HPDE6-E6E7 (cell line): ENCODE data around the gene TEX29.

Source experiments
- DNase-seq: peaks from one replicate; pipeline ENCODE4 v3.0.0; 2011; ENCODE audit warnings: missing footprints; ENCODE audit errors: extremely low spot score

The TEX29 gene

DNA sequence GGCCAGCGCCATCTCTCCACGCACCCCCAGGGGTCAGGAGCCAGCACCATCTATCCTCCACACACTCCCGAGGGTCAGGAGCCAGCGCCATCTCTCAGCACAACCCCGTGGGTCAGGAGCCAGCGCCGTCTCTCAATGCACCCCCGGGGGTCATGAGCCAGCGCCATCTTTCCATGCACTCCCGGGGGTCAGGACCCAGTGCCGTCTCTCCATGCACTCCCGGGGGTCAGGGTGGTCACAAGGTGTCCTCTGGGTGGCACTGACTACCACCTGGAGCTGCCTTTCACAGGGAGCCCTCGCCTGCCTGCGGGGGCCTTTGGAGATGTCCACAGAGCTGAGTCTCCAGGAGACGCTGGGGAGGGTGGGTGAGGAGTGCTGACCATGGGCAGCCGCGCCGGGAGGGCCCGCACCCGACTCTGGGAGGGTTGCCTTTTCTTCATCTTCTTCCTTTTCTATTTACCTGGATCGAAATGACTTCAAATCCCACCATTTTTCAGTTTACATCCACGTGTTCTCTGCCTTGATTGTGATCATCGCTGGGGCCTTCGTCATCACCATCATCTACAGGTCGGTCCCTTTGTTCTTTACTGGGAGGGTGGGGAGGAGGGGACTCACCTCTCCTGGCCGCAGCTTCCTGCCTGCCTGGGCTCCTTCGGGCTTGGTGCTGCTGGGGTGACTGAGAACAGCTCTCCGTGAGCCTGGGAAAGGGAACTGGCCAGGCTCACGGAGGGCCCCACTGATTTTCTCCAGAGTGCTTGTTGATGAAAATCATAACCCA lies 19.1 kb downstream of the TEX29 start:
- no peak for DNase-seq

DNA sequence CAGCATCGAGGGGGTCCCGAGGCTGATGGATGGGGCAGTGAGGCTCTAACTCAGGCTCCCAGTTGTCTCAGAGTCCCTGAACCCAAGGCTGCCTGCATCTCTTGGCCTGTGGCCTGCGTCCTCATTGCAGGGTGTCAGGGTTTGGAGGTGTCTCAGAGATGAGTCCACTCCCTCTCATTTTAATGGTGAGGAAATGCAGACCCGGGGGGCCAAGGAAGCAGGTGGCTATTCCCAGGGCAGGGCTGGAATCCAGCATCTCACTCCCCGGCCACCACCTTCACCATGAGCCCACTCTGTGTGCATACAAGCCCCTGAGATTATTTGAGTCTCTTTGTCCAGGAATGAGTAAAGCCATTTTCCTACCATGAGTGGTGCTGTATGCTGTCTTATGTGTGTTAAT lies 21.4 kb downstream of the TEX29 start:
- no peak for DNase-seq

DNA sequence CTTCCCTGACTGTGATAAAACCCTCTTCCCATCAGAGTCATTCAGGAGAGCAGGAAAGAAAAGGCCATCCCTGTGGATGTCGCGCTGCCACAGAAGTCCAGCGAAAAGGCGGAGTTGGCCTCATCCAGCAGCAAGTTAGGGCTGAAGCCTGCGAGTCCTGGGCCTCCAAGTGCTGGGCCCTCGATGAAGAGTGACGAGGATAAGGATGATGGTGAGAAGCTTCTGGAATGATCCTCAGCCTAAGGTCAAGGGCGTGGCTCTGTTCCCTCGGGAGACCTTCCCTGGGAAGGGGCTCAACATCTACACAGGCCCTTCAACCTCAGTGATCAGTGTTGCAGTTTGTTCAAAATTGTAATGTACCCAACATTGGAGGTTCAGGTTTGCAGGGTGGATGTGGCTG lies 22.3 kb downstream of the TEX29 start:
- no peak for DNase-seq

DNA sequence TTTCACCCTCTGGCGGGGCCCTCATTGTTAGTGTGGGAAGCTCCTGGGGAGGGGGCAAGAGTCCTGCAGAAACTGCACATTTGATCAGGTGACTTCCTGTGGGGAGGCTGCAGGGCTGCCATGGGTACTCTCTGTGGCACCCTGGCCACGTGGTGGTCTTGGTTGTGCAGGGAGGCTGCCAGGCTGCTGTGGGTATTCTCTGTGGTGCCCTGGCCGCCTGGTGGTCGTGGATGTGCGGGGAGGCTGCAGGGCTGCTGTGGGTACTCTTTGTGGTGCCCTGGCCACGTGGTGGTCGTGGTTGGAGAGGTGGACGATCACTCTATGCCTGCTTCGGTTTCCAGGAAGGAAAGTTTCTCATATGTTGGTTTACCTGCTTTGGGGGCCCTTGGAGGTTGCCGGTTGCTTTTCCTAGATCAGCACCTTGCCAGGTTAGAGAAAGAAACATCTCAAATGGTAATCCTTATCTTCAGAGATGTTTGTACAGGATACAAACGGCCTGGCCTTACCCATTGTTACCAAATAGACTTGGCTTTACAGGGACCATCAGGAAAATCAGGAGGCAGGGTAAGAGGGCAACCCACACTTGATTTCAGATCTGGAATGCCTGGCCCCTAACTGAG lies 22.9 kb downstream of the TEX29 start:
- DNase-seq = no peak

DNA sequence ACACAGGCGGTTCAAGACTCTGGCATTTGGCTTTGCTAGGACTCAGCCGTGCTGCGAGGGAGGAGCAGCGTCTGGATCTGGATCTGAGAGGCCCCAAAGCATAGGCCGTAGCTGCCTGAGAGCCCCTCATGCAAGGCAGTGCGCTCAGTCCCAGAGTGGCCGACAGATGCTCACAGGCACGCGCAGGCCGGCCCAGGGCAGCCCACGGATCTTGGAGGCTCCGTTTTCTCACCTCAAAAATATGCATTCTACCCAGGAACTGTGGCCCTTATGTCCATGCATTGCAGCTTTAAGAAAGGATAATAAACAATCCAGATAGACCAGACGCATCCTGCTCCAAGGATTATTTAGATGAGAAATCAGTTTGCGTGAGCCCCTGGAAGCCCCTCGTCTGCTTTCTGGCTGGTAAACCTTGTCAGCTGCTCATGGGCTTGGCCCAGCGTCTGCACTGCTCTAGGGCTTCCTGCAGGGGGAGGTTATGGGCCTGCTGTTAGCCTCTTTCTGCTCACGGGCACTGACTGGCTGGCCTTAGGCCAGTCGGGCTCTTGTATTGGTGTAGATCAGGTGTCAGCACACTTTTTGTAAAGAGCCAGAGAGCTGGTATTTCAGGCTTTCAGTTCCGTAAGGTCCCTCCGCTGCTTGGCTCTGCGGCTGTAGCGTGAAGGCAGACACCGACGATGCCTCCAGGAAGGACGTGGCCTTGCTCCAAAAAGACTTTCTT lies 24.2 kb downstream of the TEX29 start:
- DNase-seq = no peak

DNA sequence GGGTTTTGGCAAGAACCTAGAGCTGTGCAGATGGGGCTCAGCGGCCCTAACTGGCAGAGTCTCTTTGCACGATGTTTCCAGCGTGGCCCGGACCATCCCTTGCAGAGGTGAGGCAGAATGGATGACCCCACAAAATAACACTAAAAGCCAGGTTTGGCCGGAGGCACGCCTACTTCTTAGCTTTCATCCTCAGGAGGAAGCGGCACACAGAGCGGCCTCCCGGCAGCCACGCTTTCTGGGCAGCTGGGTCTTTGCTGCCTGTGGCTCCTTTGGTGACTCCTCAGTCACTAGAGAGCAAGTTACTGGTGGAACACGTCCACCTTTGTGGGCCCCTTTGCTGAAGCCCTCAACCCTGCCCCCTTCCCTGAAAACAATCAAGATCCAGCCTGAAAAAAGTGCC lies 25.2 kb downstream of the TEX29 start:
- DNase-seq = no peak

DNA sequence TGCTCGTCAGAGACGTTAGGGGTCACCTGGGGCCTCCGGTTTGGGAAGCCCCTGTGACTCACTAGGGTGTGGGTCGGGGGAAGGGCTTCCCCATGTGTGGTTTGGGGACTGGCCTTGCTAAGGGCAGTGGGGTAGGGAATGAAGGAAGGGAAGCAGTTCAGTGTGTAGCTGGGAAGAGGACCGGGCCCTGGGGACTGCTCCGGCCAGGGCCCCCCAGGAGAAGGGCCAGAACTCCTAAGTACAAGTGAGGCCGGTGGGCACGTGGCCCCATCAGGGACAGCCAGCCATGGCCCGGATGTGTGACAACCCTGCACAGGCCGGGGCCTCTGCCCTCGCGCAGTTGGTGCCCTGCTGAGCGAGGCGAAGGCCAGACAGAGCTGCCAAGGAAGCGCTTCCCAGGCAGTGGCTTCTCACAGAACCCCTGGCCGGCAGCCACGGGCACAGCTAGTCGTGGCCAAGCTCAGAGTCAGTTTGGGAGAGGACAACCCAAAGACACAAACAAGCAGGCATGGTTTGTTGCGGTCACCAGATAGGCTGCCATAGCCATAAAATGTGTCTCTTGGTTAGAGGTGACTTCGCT lies 25.7 kb downstream of the TEX29 start:
- no peak for DNase-seq

DNA sequence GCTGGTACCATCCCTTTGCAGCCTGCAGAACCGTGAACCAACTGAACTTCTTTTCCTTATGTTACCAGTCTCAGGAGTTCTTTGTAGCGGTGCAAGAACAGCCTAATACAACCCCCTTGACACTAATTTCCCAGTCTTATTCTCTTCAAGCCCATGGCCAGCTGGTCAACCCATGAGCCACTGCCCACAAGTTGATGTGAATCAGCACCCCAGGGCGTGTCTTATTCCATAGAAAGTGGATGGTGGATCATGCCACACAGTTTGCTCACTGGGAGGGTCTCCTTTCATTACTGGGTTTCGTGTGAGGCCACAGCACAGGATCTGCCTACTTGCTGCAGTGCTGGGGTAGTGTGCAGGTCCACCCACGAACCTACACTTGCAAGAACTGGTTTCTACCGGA lies 27.0 kb downstream of the TEX29 start:
- DNase-seq = no peak

DNA sequence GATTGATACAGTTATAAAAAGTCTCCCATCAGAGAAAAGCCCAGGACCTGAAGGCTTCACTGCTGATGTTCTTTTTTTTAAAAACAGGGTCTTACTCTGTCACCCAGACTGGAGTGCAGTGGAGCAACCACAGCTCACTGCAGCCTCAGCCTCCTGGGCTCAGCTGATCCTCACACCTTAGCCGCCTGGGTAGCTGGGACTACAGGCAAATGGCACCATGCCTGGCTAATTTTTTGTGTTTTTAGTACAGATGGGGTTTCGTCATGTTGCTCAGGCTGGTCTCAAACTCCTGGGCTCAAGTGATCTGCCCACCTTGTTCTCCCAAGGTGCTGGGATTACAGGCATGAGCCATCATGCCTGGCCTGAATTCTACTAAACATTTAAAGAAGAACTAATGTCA lies 33.1 kb downstream of the TEX29 start:
- no peak for DNase-seq

DNA sequence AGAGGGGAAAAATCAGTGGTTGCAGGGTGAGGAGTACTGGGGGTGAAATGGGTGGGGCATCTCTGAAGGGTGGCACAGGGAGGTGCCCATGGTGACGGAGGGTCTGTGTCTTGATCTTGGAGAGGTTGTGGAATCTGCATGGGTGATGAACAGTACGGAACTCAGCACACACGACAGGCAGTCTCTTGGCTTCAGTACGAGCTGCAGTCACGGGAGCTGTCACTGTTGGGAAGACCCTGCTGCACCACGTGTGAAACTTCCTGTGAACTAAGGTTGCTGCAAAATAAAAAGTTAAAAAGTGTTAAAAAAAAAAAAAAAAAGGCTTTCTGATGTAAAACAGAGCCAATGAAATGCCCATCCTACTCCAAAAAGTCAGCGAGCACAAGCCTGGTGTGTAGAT lies 34.3 kb downstream of the TEX29 start:
- no peak for DNase-seq

DNA sequence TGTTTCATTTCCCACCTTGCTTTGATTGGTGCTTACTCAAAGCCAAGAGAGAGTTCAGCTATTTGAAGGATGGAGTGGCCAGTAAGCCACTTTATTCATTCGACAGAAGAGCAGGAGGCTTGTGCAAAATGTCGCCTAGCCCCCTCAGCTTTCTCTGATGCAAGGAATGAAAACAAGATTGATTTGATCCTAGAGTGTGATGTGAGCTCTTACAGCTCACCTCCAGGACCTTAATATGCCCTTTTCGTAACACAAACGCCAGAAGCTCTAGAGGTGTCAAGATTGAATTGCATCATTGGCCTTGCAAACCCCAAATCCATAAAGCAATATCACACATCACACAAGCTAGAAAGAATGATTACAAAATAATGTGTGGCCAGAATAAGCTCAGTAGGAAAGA lies 36.4 kb downstream of the TEX29 start:
- no peak for DNase-seq

DNA sequence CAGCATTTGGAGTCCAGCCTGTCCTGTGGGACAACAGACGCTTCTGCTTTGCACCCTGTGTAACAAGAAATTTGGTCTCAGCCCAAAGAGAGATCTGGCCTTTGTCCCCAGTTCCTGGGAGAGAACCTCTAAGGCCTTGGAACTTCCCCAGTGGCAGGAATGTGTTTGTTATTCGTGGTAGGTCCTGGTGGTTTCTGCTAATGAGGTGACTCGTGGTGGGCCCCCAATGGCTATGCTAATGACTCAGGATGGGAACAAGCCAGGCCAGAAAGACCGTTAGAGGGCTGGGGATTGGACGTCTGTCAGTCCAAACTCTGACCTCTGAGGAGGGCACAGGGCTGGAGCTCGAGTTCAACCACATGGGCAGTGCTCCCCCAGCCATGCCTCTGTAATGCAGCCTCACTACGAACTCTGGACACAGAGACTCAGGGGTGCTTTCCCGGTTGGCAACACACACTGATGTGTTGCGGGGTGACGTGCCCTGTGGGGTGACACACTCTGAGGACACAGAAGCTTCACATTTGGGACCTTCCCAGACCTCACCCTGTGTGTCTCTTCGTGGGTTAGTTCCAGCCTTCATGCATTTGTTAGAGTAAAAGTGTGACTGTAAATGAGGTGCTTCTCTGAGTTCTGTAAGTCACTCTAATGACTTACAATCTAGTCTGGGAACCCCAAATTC lies 38.9 kb downstream of the TEX29 start:
- DNase-seq = no peak

DNA sequence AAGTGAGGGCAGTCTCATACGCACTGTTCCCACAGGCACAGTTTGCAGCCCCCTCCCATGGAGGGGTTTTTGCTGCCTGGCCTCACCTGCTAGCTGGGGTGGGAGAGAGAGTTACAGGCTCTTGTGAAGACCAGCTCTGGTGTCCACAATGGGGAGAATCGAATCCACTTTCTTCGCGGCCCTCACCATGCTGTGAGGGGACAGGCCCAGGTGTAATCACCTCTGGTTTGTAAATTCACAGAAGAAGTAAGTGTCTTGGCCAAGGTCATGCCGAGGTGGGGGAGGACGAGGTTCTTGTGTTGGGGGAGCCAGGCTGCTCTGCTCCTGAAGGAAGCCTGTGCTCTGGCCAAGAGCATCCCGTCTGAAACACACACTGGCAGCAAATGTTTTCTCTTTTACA lies 39.5 kb downstream of the TEX29 start:
- DNase-seq = no peak

DNA sequence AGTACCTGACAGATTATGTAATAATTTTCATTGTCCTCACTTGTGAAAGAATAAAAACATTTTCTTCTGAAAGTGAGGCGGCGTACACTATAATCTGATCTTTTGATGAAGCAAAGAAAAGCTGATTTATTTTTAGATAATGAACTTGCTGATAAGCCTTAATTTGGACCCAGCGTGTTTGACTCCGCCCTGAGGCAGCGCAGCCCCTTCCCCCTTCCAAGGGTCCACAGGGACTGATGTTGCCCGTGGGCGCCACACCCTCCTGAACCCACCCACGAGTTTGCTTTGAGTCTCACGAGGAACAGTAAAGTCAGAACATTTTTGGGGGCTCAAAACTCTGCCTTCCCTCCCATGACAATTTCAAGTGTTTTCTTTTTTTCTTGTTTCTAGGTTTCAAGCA lies 40.0 kb downstream of the TEX29 start:
- no peak for DNase-seq

DNA sequence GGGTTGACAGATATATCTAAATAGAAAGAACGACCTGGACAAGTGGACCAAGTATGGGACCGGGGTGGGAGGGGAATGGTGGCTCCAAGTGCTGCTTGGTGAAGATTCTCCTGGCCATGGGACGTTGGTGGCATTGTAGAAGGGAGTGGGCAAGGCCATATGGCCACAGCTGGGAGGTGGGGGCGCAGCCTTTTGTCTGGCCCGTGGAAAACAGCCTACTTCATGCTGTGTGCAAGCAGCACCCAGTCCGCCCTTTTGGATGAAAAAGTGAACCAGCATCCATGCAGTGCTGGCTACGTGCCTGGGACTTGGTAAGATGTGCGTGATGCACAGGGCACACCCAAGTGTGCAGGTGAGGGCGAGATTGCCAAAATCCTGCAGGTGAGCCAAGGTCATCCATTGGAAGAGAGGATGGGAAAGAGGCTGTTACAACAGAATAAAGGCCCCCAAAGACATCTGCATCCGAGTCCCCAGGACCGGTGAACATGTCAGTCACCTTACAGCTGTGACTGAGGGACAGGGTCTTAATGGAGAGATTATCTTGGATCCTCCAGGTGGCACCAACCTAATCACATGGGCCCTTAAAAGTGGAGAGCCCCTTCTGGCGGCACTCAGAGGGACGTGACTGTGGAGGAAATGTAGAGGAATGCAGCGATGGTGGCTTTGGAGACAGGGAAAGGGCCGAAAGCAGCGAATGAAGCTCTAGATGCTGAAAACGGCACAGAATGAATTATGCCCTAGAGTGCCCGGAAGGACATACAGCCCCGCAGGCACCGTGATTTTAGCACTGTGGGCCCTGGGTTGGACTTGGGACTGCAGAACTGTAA lies 40.8 kb downstream of the TEX29 start:
- DNase-seq = no peak

DNA sequence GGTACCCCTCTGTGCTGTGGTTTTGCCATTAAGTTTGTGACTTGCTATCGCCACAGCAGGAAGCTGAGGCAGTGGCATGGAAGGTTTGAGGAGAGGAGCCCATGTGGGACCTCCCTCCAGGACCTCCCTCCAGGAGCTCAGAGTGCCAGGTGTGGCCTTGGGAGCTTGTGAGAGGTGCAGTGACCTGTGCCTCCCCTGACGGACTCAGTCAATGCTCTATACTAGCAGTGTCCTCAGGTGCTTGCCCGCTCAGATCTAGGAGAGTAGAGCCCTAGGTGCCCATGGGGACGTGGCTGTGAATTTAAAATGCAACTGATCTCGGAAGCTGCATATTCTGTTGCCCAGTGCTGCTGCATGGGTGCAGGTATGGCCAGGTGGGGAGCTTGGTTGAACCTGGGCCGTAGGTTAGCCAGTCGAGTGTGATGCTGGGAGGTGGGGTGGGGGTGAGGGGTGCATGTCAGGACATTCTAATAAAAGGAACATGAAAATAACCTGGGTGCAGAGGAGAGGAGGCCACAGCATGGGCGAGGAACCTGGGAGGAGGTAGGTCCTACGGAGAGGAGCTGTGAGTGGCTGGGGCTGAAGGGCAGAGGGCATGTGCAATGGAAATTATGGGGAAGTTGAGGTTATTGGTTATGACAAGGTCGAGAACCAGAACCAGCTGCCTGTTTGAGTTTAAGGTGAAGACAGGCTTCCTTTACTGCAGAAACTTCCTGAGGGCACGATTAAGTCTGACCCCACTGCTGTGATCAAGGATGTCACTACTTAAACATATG lies 41.6 kb downstream of the TEX29 start:
- no peak for DNase-seq

DNA sequence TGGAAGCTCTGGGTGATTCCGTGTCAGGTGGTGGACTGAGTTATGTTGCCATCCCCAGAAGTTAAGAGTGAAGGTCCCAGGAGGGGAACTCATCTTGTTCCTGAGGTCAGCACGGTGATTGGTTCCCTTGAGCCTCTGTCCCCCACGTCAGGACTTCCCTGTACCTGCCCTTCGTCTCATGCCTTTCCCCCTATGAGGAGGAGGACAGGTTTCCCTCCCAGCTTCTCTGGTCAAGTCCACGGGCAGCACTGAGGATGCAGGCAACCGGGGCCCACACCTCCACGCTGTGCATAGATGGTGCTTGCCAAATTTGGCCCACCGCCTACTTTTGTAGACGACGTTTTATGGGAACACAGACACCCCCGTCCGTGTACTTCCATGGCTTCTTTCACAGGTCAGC lies 42.7 kb downstream of the TEX29 start:
- DNase-seq = no peak

DNA sequence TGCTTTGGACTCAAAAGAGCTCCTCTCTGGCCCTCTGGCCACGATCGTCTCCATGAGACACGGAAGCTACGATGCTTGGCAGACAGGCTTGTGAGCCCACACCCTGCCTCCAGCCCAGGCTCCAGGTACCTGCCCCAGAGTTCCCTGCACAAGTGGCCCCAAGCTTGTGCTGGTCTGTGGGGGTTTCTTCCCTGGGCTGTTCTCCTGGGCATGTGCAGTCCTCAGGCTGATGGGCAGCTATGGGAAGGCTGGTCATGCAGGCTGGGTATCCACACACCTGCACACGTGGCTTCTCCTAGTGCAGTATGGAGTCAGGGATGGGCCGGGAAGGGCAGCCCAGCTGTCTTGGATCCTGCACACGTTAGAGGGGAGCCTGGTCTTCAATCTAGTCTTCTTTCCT lies 43.1 kb downstream of the TEX29 start:
- DNase-seq = no peak

DNA sequence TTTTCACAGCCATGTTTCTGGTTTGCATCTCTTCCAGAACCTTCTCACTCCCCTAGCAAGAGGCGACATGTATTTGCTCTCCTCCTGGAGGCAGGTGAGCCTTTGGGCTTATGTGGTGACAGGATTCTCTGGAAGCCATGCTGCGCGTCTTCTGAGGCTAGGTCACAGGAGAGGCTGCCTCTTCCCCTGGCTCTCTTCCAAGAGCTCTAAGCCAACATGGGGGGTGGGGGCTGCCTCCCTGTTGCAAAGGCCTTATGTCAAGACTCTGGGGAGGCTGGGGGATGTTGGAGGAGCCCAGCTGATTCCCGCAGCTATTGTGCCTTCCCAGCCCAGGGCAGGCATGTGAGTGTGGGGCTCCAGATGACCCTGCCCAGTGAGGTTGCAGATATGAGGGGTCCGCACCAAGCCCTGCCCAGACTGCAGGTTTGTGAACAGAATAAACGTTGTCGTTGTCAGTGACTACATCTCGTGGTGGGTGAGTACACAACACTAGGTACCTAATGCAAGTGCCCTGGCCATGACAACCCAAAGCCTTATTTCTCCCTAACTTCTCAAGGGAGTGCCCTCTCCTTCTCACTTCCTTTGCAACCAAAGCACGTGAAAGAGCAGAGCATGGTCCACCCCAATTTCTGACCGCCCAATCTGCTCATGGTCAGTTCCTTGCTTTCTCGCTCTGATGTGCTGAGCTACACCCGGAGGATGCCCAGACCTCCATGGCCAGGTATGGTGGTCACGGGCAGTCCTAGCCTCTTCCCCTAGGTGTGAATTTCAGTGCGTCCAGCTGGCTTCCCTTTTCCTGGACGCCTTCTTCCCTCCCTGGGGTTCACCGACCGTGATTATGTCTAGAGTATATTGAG lies 44.9 kb downstream of the TEX29 start:
- no peak for DNase-seq

DNA sequence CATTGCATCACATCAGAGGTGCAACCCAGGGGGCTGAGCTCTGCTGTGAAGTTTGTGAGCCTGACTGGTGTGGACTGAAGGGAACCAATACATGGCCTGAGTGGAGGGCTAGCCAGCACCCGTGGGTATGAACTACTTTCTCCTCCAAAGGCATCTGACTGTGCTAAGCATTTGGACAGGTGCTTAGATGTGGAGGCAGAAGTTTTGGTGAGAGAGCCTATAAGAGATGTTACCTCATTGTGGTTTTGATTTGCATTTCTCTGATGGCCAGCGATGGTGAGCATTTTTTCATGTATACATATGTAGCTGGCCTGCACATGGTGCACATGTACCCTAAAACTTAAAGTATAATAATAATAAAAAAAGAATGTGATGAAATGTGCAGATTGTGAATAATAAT lies 46.9 kb downstream of the TEX29 start:
- DNase-seq = no peak
